H7 (cell line): ENCODE results near the gene MTF2. TPM values are rescaled to one million over a fixed set of nuclear protein-coding genes. Genes with fewer than 3 reads are reported as not detected.
"Not testable (repeated sequence)": the region's sequence is repeated elsewhere in the genome, so short reads cannot be mapped to it uniquely, and the experiment has no call there.

Source experiments
- DNase-seq: peaks from one replicate; pipeline ENCODE4 v3.0.0; 2012
- H3K27me3 ChIP-seq: 2 replicates; pipeline ENCODE4 v1.6.0; 2011; ENCODE audit warnings: mild to moderate bottlenecking, low read length; ENCODE audit not compliant: control insufficient read depth, insufficient read depth
- H3K36me3 ChIP-seq: replicated peaks from 2 replicates; pipeline ENCODE4 v1.5.1; 2011; ENCODE audit warnings: low read length; ENCODE audit not compliant: control insufficient read depth, insufficient read depth
- H3K4me3 ChIP-seq: 2 replicates; pipeline ENCODE4 v1.5.1; 2011; ENCODE audit warnings: low read depth, mild to moderate bottlenecking, control low read depth, low read length, moderate library complexity; ENCODE audit not compliant: insufficient read depth
- total RNA-seq: library from RNA; depleted of rRNA; stranded (reverse); fragments of >200 nt; shearing (Covaris generic); gene quantifications from 2 replicates; pipeline ENCODE4 v1.2.3, GENCODE V29; 2014

Gene MTF2
- total RNA-seq, 1 experiment from 2014 or later: 106 TPM

DNA sequence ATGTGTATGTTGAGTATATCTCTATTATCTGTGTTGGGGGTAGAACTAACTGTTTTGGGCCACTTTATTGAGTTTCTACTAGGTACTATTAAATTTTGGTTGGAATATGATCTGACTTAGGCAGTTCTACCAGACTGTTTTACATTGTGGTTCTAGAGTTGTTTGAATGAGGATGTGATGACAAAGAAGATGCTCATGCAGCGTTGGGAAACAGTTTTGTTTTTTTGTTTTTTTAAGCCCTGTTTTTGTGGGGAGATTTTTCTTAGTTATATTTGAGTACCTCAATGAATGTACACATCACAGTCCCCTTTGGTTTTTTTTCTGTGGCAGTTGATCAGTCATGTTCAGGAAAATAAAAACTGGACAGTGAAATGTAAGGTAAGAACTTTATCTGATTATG, 61.0 kb downstream of the MTF2 start:
- Histone ChIP-seq H3K27me3 (no peaks in the 10 kb centered on the region), H3K4me3 (no peak overlapping the region), H3K36me3 (peaks cover 16% of the 10 kb centered on the region)
- no peak for DNase-seq

DNA sequence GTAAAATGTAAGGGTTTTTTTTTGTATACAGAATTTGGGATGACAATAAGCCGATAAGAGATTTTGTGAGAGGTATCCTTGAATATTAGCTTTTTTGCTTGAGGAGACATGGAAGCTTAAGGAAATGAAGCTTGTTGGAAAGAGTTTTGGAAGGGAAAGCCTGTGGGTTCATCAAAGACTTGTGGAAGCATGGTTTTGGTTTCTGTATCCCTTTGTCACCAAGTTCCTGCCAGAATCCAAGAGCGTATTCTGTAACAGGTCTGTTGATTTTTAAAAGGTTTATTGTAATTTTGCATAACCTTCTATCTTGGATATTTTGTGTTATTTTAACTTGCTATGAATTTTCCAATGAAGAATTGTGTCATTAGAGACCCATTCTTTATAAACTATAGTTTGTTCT, 63.1 kb downstream of the MTF2 start:
- H3K4me3 ChIP-seq: no peak overlapping the region
- no peaks in the 10 kb centered on the region for H3K27me3 ChIP-seq
- peaks cover 8% of the 10 kb centered on the region for H3K36me3 ChIP-seq
- DNase-seq: no peak

DNA sequence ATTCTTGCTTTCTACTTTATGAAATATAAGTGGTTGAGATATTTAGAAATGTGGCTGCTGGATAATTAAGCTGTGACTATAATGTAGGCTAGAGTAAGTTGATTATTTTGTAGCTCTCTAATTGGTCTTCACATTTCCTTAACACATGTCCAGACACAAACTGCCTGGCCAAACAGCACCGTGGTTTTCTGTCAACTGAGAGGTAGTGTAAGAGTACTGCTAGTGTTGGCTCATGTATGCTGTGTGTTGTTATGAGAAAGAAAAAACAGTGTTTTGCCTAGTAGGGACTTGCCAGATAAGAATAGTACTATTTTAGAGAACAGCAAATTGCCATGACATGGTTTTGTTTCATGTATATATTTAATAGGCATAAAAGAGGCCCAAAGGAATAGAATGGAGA, 64.1 kb downstream of the MTF2 start:
- Histone ChIP-seq H3K27me3 (no peaks in the 10 kb centered on the region), H3K4me3 (no peak overlapping the region), H3K36me3 (peaks cover 4% of the 10 kb centered on the region)
- no peak for DNase-seq

DNA sequence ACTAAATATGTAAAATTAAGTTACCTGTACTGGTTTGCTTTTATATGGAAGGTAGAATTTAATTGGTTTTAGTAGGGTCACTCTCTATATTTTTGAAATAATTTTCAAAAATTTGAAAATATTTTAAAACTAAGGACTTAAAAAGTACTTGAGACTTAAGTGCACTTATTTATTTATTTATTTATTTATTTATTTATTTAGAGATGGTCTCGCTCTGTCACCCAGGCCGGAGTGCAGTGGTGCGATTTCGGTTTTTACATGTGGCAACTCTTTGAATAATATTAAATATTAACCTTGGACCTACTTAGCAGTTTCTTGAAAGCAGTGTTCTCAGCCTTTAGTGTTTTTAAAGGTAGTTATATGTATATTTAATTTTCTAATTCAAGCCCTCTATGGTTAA, 64.7 kb downstream of the MTF2 start:
- no peaks in the 10 kb centered on the region for H3K27me3 ChIP-seq
- peaks cover 4% of the 10 kb centered on the region for H3K36me3 ChIP-seq
- DNase-seq: no peak

DNA sequence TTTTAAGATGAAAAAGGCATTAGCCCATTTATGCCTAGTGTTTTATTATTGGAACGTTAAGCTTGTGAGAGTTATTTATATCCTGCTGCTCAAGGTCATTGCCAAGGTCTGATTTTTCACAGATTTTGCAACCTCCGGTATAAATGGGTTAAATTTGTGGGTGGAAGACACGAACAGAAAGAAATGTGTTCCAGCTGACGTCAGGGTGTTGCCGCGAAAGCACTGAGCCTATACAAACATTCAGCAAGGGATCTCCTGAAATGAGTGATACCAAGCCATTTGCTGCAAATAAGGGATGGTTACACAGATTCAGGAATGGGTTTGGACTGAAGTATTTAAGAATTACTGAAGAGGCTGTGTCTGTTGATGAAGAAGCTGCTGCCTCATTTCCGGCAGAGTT, 68.9 kb downstream of the MTF2 start:
- no peak for DNase-seq
- Histone ChIP-seq H3K36me3 (peaks cover 2% of the 10 kb centered on the region), H3K27me3 (no peaks in the 10 kb centered on the region), H3K4me3 (no peak overlapping the region)

More for the DNA sequence above, 64.7 kb downstream of the MTF2 start:
- no peak overlapping the region for H3K4me3 ChIP-seq

DNA sequence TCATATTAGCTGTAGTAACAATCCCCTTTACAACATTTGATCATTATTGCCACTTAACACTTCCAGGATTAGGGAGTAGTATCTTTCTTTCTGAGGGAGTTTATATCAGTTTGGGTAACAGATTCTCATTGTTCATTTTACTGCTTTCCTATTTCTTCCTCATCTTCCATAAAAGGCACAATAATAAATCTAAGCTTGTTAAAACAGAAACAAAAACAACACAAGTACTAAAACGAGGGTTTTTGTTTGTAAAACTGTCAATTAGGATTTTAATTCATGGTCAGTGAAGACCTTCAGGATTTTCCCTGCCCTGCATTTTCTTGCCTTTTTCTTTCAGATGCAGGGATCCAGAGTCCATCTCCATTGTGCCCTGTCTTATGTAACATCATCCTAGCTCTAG, 71.6 kb downstream of the MTF2 start:
- no peak overlapping the region for H3K4me3 ChIP-seq
- H3K36me3 ChIP-seq: peaks cover 2% of the 10 kb centered on the region

DNA sequence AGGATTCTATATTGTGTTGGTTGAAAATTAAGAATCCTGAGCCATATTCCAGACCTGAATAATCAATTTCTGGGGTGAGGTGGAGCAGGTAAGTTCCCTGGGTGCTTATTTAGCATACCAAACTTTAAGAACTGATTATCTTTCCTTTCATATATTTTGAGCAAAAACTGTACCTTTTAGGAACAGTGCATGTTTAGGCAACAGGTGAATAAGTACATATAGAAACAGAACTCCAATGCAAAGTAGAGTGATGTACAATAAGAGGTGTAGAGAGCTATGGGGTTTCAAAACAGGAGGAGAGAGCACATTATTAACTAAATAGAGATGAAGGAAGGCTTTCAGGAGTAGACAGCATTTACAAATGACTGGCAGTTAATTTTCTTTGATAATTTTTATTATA, 72.4 kb downstream of the MTF2 start:
- DNase-seq: no peak
- Histone ChIP-seq H3K27me3 (no peaks in the 10 kb centered on the region), H3K36me3 (peaks cover 2% of the 10 kb centered on the region), H3K4me3 (no peak overlapping the region)

More for the DNA sequence above, 71.6 kb downstream of the MTF2 start:
- DNase-seq: no peak
- H3K27me3 ChIP-seq: no peaks in the 10 kb centered on the region

DNA sequence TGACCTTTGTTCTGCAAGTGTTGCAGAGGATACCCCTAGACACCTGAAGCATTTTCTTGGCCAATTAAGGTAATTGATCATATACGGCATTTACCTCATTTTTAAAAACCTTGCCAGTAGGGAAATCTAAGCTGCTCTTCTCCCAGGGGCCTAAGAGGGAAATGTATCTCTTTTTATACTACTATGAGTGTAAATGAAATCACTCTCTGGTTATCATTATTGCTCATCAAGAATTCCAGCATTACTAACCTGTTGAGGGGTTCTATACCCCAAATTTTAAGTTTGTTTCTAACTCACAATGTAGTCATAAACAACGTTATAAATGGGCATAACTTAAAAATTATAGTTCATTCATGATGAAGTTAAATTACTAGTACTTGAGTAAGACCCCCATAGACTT, 73.8 kb downstream of the MTF2 start:
- no peak overlapping the region for H3K4me3 ChIP-seq
- H3K27me3 ChIP-seq: no peaks in the 10 kb centered on the region
- H3K36me3 ChIP-seq: peaks cover 2% of the 10 kb centered on the region
- DNase-seq: no peak

DNA sequence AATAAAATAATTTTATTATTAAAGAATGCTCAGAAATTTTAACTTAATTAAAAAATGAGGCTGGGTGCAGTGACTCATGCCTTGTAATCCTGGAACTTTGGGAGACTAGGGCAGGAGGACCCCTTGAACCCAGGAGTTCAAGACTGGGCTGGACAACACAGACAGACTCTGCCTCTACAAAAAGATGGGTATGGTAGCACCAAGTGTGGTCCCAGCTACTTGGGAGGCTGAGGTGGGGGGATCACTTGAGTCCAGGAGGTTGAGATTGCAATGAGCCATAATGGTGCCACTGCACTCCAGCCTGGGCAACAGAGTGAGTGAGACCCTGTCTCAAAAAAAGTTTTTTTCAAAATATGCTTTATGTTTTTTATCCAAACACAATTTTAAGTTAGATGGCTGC, 75.8 kb downstream of the MTF2 start:
- no peak for DNase-seq
- no peaks in the 10 kb centered on the region for H3K27me3 ChIP-seq
- no peaks in the 10 kb centered on the region for H3K36me3 ChIP-seq
- H3K4me3 ChIP-seq: no peak overlapping the region

DNA sequence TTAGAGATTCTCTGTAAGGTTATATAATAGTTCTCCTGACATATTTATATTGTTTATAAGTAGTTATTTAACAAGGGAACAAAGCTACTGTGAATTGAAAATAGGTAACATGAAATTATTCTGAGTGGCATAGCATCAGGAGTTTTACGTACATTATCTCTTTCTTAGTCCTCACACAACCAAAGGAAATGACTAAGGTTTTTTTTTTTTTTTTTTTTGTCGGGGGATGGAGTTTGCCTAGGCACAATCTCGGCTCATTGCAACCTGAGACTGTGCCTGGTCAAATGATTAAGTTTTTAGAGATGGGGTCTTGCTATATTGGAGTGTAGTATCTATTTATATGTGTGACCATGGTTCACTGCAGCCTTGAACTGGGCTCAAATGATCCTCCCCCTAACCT, 76.3 kb downstream of the MTF2 start:
- Histone ChIP-seq H3K36me3 (no peaks in the 10 kb centered on the region), H3K4me3 (no peak overlapping the region), H3K27me3 (no peaks in the 10 kb centered on the region)
- DNase-seq: no peak

DNA sequence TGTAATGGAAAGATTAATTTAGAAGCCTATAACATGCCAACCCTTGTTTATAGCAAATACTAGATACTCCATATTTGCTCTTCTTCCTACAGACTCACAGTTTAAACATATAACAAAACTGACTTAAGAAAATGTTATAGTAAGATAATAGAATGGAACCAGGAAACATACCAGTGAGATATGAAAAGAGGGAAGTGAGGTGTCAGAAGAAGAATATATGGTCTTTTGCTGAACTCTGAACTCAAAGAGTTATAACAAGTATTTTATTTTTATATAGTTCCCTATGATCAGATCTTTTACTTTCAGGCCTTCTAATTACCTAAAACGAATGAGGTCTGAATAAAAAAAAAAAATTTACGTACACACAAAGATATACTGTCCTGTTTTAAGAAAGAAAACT, 80.3 kb downstream of the MTF2 start:
- Histone ChIP-seq H3K4me3 (no peak overlapping the region), H3K36me3 (no peaks in the 10 kb centered on the region), H3K27me3 (no peaks in the 10 kb centered on the region)
- no peak for DNase-seq

DNA sequence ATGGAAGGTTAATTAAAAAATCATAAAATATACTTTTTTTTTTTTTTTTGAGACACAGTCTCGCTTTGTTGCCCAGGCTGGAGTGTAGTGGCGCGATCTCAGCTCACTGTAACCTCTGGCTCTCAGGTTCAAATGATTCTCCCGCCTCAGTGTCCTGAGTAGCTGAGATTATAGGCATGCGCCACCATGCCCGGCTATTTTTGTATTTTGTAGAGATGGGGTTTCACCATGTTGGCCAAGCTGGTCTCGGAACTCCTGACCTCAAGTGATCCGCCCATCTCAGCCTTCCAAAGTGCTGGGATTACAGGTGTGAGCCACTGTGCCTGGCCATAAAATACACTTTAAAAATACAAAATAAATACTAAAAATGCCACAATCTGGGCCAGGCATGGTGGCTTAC, 84.2 kb downstream of the MTF2 start:
- not testable (repeated sequence) for DNase-seq, H3K4me3 ChIP-seq, H3K27me3 ChIP-seq, H3K36me3 ChIP-seq

DNA sequence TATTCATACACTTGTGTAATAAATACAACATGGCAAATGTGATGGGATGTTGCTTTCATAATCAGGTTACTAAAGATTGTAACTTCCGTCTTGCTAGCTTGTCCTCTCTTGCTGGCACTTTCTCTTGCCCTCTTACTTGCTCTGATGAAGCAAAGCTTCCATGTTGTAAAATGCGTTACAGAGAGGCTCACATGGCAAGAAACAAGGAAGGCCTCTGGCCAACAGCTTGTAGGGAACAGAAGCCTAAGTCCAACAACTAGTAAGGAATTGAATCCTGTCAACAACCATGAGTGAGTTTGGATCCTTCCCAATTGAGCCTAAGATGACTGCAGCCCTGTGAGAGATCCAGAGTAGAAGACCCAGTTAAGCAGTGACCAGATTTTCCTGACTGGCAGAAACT, 85.7 kb downstream of the MTF2 start:
- Histone ChIP-seq H3K4me3 (no peak overlapping the region), H3K36me3 (no peaks in the 10 kb centered on the region), H3K27me3 (no peaks in the 10 kb centered on the region)
- DNase-seq: no peak

DNA sequence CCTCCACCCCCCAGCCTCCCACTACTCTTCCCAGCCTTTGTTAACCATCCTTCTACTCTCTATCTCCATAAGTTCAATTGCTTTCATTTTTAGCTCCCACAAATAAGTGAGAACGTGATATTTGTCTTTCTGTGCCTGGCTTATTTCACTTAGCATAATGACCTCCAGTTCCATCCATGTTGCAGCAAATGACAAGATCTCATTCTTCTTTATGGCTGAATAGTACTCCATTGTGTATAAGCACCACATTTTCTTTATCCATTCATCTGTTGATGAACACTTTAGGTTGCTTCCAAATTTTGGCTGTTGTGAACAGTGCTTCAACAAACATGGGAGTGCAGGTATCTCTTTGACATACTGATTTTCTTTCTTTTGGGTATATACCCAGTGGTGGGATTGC, 86.8 kb downstream of the MTF2 start:
- not testable (repeated sequence) for H3K4me3 ChIP-seq, H3K36me3 ChIP-seq, DNase-seq, H3K27me3 ChIP-seq

DNA sequence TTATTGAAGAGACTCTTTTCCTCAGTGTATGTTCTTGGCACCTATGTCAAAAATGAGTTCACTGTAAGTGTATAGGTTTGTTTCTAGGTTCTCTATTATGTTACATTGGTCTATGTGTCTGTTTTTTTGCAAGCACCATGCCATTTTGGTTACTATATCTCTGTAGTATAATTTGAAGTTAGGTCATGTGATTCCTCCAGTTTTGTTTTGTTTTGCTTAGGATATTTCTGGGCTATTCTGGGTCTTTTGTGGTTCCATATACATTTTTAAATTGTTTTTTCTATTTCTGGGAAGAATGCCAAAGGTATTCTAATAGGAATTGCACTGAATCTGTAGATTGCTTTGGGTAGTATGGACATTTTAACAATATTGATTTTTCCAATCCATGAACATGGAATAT, 87.9 kb downstream of the MTF2 start:
- DNase-seq: no peak
- Histone ChIP-seq H3K27me3 (no peaks in the 10 kb centered on the region), H3K36me3 (no peaks in the 10 kb centered on the region), H3K4me3 (no peak overlapping the region)

DNA sequence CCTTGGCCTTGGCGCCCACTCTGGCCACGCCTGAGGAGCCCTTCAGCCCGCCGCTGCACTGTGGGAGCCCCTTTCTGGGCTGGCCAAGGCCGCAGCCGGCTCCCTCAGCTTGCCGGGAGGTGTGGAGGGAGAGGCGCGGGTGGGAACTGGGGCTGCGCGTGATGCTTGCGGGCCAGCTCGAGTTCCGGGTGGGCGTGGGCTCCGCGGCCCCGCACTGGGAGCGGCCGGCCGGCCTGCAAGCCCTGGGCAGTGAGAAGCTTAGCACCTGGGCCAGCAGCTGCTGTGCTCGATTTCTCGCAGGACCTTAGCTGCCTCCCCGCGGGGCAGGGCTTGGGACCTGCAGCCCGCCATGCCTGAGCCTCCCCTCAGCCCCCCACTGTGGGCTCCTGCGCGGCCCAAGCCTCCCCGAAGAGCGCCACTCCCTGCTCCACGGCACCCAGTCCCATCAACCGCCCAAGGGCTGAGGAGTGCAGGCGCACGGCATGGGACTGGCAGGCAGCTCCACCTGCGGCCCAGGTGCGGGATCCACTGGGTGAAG, 91.1 kb downstream of the MTF2 start:
- H3K4me3 ChIP-seq, DNase-seq, H3K36me3 ChIP-seq, H3K27me3 ChIP-seq: not testable (repeated sequence)
